Natural killer cell (primary cell): Measurements from ENCODE around the gene FSD2. TPM values are rescaled to one million over a fixed set of nuclear protein-coding genes. Genes with fewer than 3 reads are reported as not detected.

ENCODE experiments used
- ATAC-seq, 3 donors: fragments of 150-1000 bp in 2 of 3; fragments of 200-7000 bp in 1 of 3; cut with Tn5 transposase; 1 replicate in 1 of 3; 2 replicates in 2 of 3; pipeline ENCODE4 v1.10.0; 2021; ENCODE audit warnings: mild to moderate bottlenecking in 2 of 3, moderate library complexity in 2 of 3
- DNase-seq, 2 donors: peaks; one replicate each; pipeline versions ENCODE4 v3.0.0 to v3.0.0-alpha.2; 2013 to 2021; ENCODE audit warnings: mixed read lengths in 1 of 2
- H3K27ac ChIP-seq: one replicate; pipeline ENCODE4 v1.5.1; 2013; ENCODE audit warnings: mild to moderate bottlenecking, low read length
- H3K27me3 ChIP-seq: one replicate; pipeline ENCODE4 v1.6.1; 2013; ENCODE audit warnings: low read length; ENCODE audit not compliant: control insufficient read depth, insufficient read depth
- H3K36me3 ChIP-seq: one replicate; pipeline ENCODE4 v1.6.1; 2013; ENCODE audit warnings: low read length; ENCODE audit not compliant: control insufficient read depth, insufficient read depth
- H3K4me1 ChIP-seq: one replicate; pipeline ENCODE4 v1.6.1; 2013; ENCODE audit warnings: low read length; ENCODE audit not compliant: control insufficient read depth, insufficient read depth
- H3K4me3 ChIP-seq: one replicate; pipeline ENCODE4 v1.5.1; 2013; ENCODE audit warnings: low read length
- H3K9me3 ChIP-seq: one replicate; pipeline ENCODE4 v1.6.1; 2013; ENCODE audit warnings: low read length; ENCODE audit not compliant: control insufficient read depth, insufficient read depth
- H3K27ac Mint-ChIP-seq, 2 donors: one replicate each; pipeline ENCODE4 v1.8.0; 2022; ENCODE audit warnings: mild to moderate bottlenecking in 2 of 2, mixed read lengths in 2 of 2, moderate library complexity in 1 of 2
- H3K27me3 Mint-ChIP-seq, 2 donors: one replicate each; pipeline ENCODE4 v1.8.0; 2022; ENCODE audit warnings: low read depth in 2 of 2, mixed read lengths in 2 of 2
- H3K36me3 Mint-ChIP-seq: one replicate; pipeline ENCODE4 v1.8.0; 2022; ENCODE audit warnings: mixed read lengths
- H3K4me1 Mint-ChIP-seq, 2 donors: one replicate each; pipeline ENCODE4 v1.8.0; 2022; ENCODE audit warnings: mixed read lengths in 2 of 2
- H3K4me3 Mint-ChIP-seq: one replicate; pipeline ENCODE4 v1.8.0; 2022; ENCODE audit warnings: mild to moderate bottlenecking, moderate library complexity, mixed read lengths
- H3K9me3 Mint-ChIP-seq, 2 donors: one replicate each; pipeline ENCODE4 v1.8.0; 2022; ENCODE audit warnings: mixed read lengths in 2 of 2
- WGBS: methylation state at CpG from one replicate; pipeline ENCODE4 v1.1.7; 2013; ENCODE audit warnings: missing lambda C conversion rate; ENCODE audit not compliant: insufficient coverage; 5-methylcytosine and 5-hydroxymethylcytosine counted together
- intact Hi-C: fragments of 100-400 bp; cut with micrococcal nuclease; formaldehyde crosslinking; loops from one replicate; pipeline ENCODE4 v1.14.2; 2022
- total RNA-seq, 4 donors: library from RNA; stranded (reverse); fragments of 120-200 nt in 1 of 4; gene quantifications; one replicate each; pipeline versions ENCODE4 v1.2.3 to v1.2.4, GENCODE V29; 2013 to 2022
- TF ChIP-seq, protein P1 (sequence below): fragments of 200-600 bp; IDR thresholded peaks from one replicate; pipeline ENCODE4 v1.8.0; 2022; ENCODE audit warnings: antibody characterized with exemption

Gene FSD2
- total RNA-seq, 3 donors from 2014 or later (not counting 1 experiment from before 2014, with no cell fraction given), result not detected

DNA sequence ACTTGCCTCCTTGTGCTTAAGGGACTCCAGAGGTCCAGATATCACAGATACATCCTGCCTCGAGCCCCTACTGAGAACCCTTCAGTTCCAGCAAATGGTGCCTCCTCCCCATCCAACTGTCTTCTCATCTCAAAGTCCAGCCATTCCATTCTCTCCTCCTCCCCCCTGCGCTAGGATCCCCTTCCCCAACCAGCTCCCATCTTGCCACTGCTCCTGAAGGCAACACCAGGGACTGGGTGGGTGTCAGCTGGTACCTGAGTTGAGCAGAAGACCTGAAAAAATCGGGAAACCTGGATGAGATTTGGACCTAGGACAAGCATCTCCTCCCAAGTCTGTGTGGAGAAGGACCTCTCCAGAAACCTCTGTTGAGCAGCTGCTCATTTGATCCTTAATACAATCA lies 93.8 kb downstream of the FSD2 start:
- Mint-ChIP-seq H3K36me3 (no peaks in the 10 kb centered on the region), H3K9me3 (peaks cover 2 to 3% of the 10 kb centered on the region in 2 donors), H3K4me3 (no peak overlapping the region), H3K4me1 (peaks cover 5 to 6% of the 10 kb centered on the region in 2 donors), H3K27me3 (peaks cover 0 to 18% of the 10 kb centered on the region in 2 donors), H3K27ac (no peak overlapping the region)
- peaks cover 12% of the 10 kb centered on the region for H3K4me1 ChIP-seq
- intact Hi-C loops, result no loop called here
- H3K27ac ChIP-seq, result no peak overlapping the region
- WGBS, result 79% methylated on average over 3 of the region's 3 CpGs
- no peak overlapping the region for H3K4me3 ChIP-seq
- no peak for ATAC-seq
- no peak for DNase-seq
- H3K36me3 ChIP-seq, result no peaks in the 10 kb centered on the region
- no peaks in the 10 kb centered on the region for H3K9me3 ChIP-seq
- TF ChIP-seq, protein P1, sequence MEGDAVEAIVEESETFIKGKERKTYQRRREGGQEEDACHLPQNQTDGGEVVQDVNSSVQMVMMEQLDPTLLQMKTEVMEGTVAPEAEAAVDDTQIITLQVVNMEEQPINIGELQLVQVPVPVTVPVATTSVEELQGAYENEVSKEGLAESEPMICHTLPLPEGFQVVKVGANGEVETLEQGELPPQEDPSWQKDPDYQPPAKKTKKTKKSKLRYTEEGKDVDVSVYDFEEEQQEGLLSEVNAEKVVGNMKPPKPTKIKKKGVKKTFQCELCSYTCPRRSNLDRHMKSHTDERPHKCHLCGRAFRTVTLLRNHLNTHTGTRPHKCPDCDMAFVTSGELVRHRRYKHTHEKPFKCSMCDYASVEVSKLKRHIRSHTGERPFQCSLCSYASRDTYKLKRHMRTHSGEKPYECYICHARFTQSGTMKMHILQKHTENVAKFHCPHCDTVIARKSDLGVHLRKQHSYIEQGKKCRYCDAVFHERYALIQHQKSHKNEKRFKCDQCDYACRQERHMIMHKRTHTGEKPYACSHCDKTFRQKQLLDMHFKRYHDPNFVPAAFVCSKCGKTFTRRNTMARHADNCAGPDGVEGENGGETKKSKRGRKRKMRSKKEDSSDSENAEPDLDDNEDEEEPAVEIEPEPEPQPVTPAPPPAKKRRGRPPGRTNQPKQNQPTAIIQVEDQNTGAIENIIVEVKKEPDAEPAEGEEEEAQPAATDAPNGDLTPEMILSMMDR, result no peak
- no peaks in the 10 kb centered on the region for H3K27me3 ChIP-seq

GRCh38 chr15:82710926-82711490 lies 94.9 kb downstream of the FSD2 start:
- peak overlapping the region; percentile 75 for H3K4me3 Mint-ChIP-seq
- peaks cover 5 to 6% of the 10 kb centered on the region in 2 donors for H3K4me1 Mint-ChIP-seq
- no peak overlapping the region for H3K27ac Mint-ChIP-seq
- intact Hi-C loops, result no loop called here
- H3K27me3 Mint-ChIP-seq, result peaks cover 0 to 18% of the 10 kb centered on the region in 2 donors
- 96% methylated on average over 26 of the region's 26 CpGs for whole genome bisulfite sequencing
- H3K27me3 ChIP-seq, result no peaks in the 10 kb centered on the region
- no peaks in the 10 kb centered on the region for H3K36me3 ChIP-seq
- H3K36me3 Mint-ChIP-seq, result no peaks in the 10 kb centered on the region
- no peak for DNase-seq
- TF ChIP-seq, protein P1, result no peak
- H3K27ac ChIP-seq, result no peak overlapping the region
- H3K4me1 ChIP-seq, result peaks cover 12% of the 10 kb centered on the region
- no peak overlapping the region for H3K4me3 ChIP-seq
- H3K9me3 ChIP-seq, result no peaks in the 10 kb centered on the region
- H3K9me3 Mint-ChIP-seq, result no peaks in the 10 kb centered on the region
- no peak for ATAC-seq

DNA sequence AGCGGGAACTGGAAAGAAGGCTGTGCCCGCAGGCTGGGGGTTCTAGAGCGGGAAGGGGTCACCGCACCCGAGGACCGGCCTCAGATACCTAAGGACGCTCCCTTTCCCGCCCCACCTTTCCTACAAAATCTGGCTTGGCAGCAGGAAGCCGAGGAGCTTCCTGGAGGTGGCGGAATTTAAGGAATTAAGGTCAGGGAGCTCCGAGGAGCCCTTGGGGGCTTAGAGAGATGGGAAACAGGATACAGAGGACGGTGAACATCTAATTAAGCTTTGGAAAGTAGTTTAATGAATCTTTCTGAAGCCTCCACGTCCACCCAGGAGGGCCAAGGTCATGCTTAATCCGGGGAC lies 95.7 kb downstream of the FSD2 start:
- WGBS, result 19% methylated on average over 14 of the region's 14 CpGs
- H3K36me3 Mint-ChIP-seq, result no peaks in the 10 kb centered on the region
- H3K9me3 Mint-ChIP-seq, result no peaks in the 10 kb centered on the region
- Histone ChIP-seq H3K4me1 (peaks cover 12% of the 10 kb centered on the region), H3K27me3 (no peaks in the 10 kb centered on the region), H3K4me3 (peak overlapping the region; percentile 24), H3K27ac (no peak overlapping the region), H3K36me3 (no peaks in the 10 kb centered on the region), H3K9me3 (no peaks in the 10 kb centered on the region)
- no peak for DNase-seq
- no peak overlapping the region for H3K27ac Mint-ChIP-seq
- H3K27me3 Mint-ChIP-seq, result peaks cover 0 to 18% of the 10 kb centered on the region in 2 donors
- TF ChIP-seq, protein P1, result no peak
- no peak for ATAC-seq
- H3K4me1 Mint-ChIP-seq, result peaks cover 5 to 6% of the 10 kb centered on the region in 2 donors
- intact Hi-C loops, result no loop called here
- H3K4me3 Mint-ChIP-seq, result peak overlapping the region; percentile 75
